ENCODE measurements around the gene LPCAT2. TPM values are rescaled to one million over a fixed set of nuclear protein-coding genes. Genes with fewer than 3 reads are reported as not detected.

Gene LPCAT2
- polyA plus RNA-seq, 1 donor from 2014 or later, result 0.59 TPM

GRCh38 chr16:55499281-55499680 lies 9.6 kb upstream of the LPCAT2 start:
- H3K4me2 ChIP-seq (ENCODE audit: low read length), result no peak overlapping the region
- no peaks in the 10 kb centered on the region for H4K20me1 ChIP-seq (ENCODE audit: insufficient read depth)
- TF ChIP-seq MXI1 (conservative IDR thresholded peaks at IDR 0.05; ENCODE audit: poor library complexity, severe bottlenecking), result no peak
- no peak for TF ChIP-seq EZH2 (IDR thresholded peaks at IDR 0.05; ENCODE audit: borderline replicate concordance, insufficient read depth, low read length, poor library complexity, severe bottlenecking)
- TF ChIP-seq CTCF (IDR thresholded peaks at IDR 0.05; ENCODE audit: poor library complexity, severe bottlenecking), result no peak
- TF ChIP-seq EP300 (conservative IDR thresholded peaks at IDR 0.05; ENCODE audit: poor library complexity, severe bottlenecking), result no peak
- TF ChIP-seq RAD21 (conservative IDR thresholded peaks at IDR 0.05), result no peak
- TF ChIP-seq POLR2AphosphoS5 (IDR thresholded peaks at IDR 0.05), result no peak
- no peak for TF ChIP-seq SMC3 (conservative IDR thresholded peaks at IDR 0.05; ENCODE audit: poor library complexity)
- TF ChIP-seq REST (IDR thresholded peaks at IDR 0.05; ENCODE audit: borderline replicate concordance), result no peak
- no peak for TF ChIP-seq TAF1 (IDR thresholded peaks at IDR 0.05; ENCODE audit: low read depth)
- H3F3A ChIP-seq (ENCODE audit: insufficient read depth, low read length, poor library complexity, severe bottlenecking), result no peaks in the 10 kb centered on the region
- H3K27me3 ChIP-seq (ENCODE audit: insufficient read depth, low read depth, low read length), result no peaks in the 10 kb centered on the region
- no peaks in the 10 kb centered on the region for H3K36me3 ChIP-seq (ENCODE audit: insufficient read depth, low read length)
- no peak overlapping the region for H2AFZ ChIP-seq (ENCODE audit: low read depth, low read length)
- H3K27ac ChIP-seq (ENCODE audit: low read length), result no peak overlapping the region
- H3K9me2 ChIP-seq (ENCODE audit: insufficient read depth, low read length), result no peaks in the 10 kb centered on the region
- H3K9me3 ChIP-seq (ENCODE audit: low read length), result no peaks in the 10 kb centered on the region
- H3K79me2 ChIP-seq (replicated peaks; ENCODE audit: insufficient read depth, low read length), result no peaks in the 10 kb centered on the region
- H3K4me3 ChIP-seq (ENCODE audit: low read length), result no peak overlapping the region
- H3K9ac ChIP-seq (ENCODE audit: low read length), result no peak overlapping the region

GRCh38 chr16:55499951-55500529 lies 8.8 kb upstream of the LPCAT2 start:
- Histone ChIP-seq H3F3A (ENCODE audit: insufficient read depth, low read length, poor library complexity, severe bottlenecking) (no peaks in the 10 kb centered on the region), H3K9me3 (ENCODE audit: low read length) (no peaks in the 10 kb centered on the region), H2AFZ (ENCODE audit: low read depth, low read length) (no peak overlapping the region), H3K9me2 (ENCODE audit: insufficient read depth, low read length) (no peaks in the 10 kb centered on the region), H3K4me3 (ENCODE audit: low read length) (no peak overlapping the region), H3K4me2 (ENCODE audit: low read length) (no peak overlapping the region), H3K36me3 (ENCODE audit: insufficient read depth, low read length) (no peaks in the 10 kb centered on the region), H3K79me2 (replicated peaks; ENCODE audit: insufficient read depth, low read length) (no peaks in the 10 kb centered on the region), H4K20me1 (ENCODE audit: insufficient read depth) (no peaks in the 10 kb centered on the region), H3K27me3 (ENCODE audit: insufficient read depth, low read depth, low read length) (no peaks in the 10 kb centered on the region), H3K27ac (ENCODE audit: low read length) (no peak overlapping the region), H3K9ac (ENCODE audit: low read length) (no peak overlapping the region)
- TF ChIP-seq MXI1 (conservative IDR thresholded peaks at IDR 0.05; ENCODE audit: poor library complexity, severe bottlenecking) (no peak), EP300 (conservative IDR thresholded peaks at IDR 0.05; ENCODE audit: poor library complexity, severe bottlenecking) (no peak), SMC3 (conservative IDR thresholded peaks at IDR 0.05; ENCODE audit: poor library complexity) (no peak), EZH2 (IDR thresholded peaks at IDR 0.05; ENCODE audit: borderline replicate concordance, insufficient read depth, low read length, poor library complexity, severe bottlenecking) (no peak), CTCF (IDR thresholded peaks at IDR 0.05; ENCODE audit: poor library complexity, severe bottlenecking) (no peak), REST (IDR thresholded peaks at IDR 0.05; ENCODE audit: borderline replicate concordance) (no peak), POLR2AphosphoS5 (IDR thresholded peaks at IDR 0.05) (no peak), TAF1 (IDR thresholded peaks at IDR 0.05; ENCODE audit: low read depth) (no peak), RAD21 (conservative IDR thresholded peaks at IDR 0.05) (no peak)

Measured in neural cell (in vitro differentiated cells).